A204.1 (cell line): ENCODE measurements around the gene NDUFS2.
"Not testable (repeated sequence)": the region's sequence is repeated elsewhere in the genome, so short reads cannot be mapped to it uniquely, and the experiment has no call there.

Source experiments
- FAIRE-seq: peaks from 2 replicates; lab custom pipeline; 2012; peaks lifted over from hg19 to GRCh38; lab: Jason Lieb, UNC

Gene NDUFS2

DNA sequence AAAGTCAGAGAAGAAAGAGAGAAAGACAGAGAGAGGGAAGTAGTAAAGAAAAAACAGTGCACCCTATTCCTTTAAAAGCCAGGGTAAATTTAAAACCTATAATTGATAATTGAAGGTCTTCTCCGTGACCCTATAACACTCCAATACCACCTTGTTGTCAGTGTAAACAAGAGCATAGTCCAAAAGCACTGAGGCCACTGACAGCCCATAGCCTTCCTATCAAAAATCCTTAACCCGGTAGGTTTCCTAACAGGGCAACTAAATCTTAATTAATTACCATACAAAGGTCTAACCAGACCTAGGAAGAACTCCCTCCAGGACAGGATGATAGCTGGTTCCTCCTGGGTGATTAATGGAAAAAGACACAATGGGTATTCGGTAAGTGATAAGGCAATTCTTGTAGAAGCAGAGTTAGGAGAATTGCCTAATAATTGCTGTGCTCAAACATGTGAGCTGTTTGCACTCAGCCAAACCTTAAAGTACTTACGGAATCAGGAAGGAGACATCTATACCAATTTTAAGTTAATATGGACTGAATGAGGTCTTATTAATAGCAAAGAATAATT lies 53.9 kb downstream of the NDUFS2 start:
- not testable (repeated sequence) for FAIRE-seq

DNA sequence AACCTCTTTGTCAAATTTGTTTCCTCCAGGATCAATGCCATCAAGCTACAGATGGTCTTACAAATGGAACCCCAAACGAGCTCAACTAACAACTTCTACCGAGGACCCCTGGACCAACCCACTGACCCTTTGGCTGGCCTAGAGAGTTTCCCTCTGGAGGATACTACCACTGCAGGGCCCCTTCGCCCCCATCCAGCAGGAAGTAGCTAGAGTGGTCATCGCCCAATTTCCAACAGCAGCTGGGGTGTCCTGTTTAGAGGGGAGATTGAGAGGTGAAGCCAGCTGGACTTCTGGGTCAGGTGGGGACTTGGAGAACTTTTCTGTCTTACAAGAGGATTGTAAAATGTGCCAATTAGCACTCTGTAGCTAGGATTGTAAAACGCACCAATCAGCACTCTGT lies 54.9 kb downstream of the NDUFS2 start:
- FAIRE-seq, result not testable (repeated sequence)

DNA sequence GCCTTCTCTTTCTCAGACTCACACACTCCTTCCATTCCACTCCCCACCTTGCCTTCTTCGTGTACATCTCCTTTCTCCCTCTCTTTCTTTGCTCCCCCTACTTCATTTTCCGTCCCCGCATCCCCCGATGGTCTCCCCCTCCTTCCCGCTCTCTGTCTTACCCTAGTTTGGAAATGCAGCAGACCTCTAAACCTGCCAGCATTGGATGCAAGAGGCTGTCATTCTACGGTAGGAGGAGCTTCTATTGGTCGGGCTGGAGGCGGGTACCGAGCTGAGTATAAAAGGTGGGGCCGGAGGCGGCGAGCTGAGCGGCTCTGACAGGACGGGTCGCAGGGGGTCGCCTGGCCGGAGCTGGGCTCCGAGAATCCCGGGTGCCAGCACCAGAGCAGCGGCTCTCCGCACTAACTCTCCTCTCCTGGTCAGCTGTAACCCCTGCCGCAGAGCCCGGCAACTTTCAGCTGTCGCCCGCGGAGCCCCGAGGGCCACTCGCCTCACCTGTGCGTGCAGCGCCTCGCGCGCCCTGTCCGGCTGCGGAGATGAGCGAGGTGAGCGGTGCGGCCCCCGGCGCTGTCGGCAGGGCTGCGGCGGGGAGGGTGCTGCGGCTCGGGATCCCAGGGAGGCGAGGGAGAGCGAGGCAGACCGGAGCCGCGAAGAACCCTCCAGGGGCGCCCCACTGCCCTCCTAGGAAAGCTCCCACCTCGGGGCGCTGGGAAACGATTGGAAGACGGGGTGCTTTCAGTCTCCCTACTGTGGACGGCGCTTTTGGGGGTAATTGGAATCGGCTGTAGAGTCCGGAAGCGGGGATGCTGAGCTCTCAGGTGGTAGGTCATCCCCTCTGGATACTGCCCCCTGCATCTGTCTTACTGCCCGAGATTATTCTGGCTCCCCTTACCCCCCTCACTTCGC lies 56.5 kb downstream of the NDUFS2 start, which contains the start of gene PCP4L1:
Gene PCP4L1, plus strand, starts transcription at position 307 of the 906 bp plus-strand sequence. Its CDS starts 230 bp downstream, at position 537.
- FAIRE-seq, result no peak

DNA sequence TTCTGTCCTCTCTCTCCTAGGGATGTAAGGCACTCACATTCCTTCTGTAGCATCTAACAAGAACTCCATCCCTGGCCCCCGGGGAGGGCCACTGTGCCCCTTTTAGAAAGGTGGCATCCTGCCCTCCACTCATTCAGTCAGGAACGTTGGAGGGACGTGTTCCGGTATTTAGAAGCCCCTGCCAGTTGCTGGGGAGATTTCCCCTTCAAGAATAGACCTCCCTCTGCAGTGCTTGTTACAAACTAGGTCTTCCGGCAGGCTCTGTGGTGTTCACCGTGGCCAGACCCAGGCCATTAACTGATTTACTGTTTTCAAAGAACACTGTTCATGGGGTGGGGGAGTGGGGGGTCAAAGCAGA lies 57.2 kb downstream of the NDUFS2 start:
- no peak for FAIRE-seq

DNA sequence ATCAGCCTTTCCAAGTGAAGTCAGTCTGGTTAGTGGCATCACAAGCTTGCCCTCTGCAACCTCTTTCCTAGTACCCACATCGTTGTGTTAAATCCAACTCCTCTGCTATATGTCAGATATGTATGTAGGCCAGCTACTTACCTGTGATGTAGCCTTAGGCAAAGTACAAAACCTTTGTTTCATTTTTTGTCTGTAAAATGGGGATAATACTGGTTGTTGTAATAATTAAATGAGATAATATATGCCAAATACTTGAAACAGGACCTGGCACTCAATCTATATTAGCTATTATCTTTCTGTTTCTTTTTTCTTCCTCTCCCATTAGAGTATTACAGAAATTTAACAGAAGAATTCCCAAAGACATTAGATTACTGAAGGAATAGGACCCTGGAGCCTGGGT lies 57.6 kb downstream of the NDUFS2 start:
- no peak for FAIRE-seq

DNA sequence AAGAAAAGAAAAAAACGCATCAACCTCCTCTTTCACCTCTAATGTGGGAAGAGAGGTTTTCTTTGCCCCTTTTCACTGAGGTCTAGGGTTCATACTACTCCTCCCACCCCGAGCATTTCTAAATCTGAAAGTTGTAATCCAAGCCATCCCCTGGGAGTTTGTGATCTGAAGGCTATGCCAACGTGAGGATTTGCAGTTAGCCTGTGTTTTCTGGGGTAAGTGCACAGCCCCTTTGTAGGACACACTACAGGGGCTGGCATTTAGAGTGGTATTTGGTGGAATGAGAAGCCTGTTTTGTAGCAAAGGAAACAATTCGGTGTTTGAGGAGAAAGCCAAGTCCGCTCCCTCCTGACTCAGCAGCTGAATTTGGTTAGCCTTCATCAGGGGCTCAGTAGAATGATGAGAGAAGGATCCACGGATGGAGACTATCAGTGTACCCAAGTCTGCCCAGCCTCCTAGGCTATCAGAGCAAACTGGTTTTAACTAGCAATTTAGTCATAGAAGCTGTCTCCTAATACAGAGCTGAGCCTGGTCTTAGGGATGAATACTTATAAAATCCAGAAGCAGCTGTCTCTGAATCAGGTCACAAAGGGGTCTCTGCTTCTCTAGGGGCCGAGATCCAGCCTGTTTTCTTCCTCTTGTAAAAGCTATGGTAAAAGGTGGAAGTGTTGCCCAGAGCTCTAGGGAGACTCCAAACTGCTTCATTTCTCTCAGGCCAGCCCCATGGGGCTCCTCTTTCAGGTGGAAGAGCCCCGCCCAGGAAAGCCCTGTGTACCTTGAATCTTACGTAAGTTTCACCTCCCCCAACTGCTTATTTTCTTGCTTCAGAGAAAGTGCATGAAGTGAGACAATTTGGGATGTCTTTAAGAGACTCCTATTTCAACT lies 58.5 kb downstream of the NDUFS2 start:
- FAIRE-seq, result no peak

DNA sequence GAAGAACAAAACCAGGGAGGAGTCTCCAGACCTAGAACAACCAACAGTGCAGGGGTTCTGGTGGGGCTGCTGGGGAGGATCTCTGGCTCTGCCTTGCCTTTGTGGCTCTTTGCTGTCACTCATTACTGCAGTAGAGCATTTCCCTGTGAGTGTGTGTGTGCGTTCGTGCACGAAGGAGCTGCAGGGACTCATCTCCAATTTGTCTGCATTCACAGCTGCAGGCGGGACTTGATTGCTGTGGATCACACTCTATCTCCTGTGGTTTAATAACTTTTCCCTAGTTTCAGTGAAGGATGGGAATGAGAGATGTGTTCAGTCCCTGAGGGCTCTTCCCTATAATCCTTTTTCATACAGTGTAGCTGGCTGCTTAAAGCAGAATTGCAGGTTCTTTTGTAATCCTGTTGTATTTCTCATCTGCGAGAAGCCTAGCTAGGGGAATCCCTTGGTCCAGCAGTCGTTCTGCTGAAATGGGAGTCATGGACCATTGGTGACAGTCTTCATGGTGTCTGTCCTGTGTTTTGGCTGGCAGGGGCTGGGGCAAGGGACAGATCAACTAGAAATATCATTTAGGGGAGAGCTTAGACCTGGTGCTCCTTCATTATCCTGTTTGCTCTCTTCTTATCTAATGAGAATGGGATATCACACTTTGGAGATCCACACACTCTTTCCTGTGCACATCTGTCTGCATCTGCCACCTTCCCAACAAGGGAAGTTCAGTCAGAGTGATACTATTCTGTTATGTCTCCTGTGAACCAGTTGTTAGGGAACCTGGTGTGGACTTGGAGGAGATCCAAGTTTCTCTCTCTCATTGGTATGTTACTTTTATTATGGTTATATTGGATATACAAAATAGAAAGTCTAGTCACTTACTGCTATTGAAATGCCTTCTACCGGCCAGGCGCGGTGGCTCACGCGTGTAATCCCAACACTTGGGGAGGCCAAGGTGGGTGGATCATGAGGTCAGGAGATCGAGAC lies 59.4 kb downstream of the NDUFS2 start:
- no peak for FAIRE-seq
